H1 (cell line): ENCODE data around the gene GADD45A. TPM values are rescaled to one million over a fixed set of nuclear protein-coding genes. Genes with fewer than 3 reads are reported as not detected.

Experiments
- CTCF ChIA-PET: fragments of 300-600 bp; sonication (Branson Sonifier 250); formaldehyde crosslinking; loops from one replicate; lab custom pipeline; 2021; ENCODE audit not compliant: partially characterized antibody; lab: Charles Lee
- POLR2A ChIA-PET: fragments of 300-600 bp; sonication (Branson Sonifier 250); formaldehyde crosslinking; loops from one replicate; lab custom pipeline; 2021; ENCODE audit warnings: inconsistent platforms; ENCODE audit not compliant: partially characterized antibody; lab: Charles Lee
- DNase-seq, 2 experiments: peaks; one replicate each; pipeline versions ENCODE4 v3.0.0 to v3.0.0-alpha.2; 2010 to 2022; ENCODE audit warnings: low spot score in 2 of 2, low read depth in 1 of 2, mixed read lengths in 1 of 2
- FAIRE-seq: peaks from 2 replicates; lab custom pipeline; 2011; peaks lifted over from hg19 to GRCh38; lab: Jason Lieb, UNC
- H2AFZ ChIP-seq: 2 replicates; pipeline ENCODE4 v1.8.1; 2012; ENCODE audit warnings: low read length, inconsistent platforms
- H2AK5ac ChIP-seq: 2 replicates; pipeline ENCODE4 v1.6.1; 2013; ENCODE audit warnings: low read depth, low read length
- H2BK120ac ChIP-seq: replicated peaks from 2 replicates; pipeline ENCODE3; 2013; ENCODE audit warnings: low read depth, low read length, inconsistent platforms
- H2BK12ac ChIP-seq: 2 replicates; pipeline ENCODE4 v1.6.1; 2013; ENCODE audit warnings: low read depth, low read length
- H2BK15ac ChIP-seq: 2 replicates; pipeline ENCODE4 v1.6.1; 2013; ENCODE audit warnings: low read length
- H2BK20ac ChIP-seq: 2 replicates; pipeline ENCODE4 v1.6.1; 2013; ENCODE audit warnings: low read length
- H2BK5ac ChIP-seq: 2 replicates; pipeline ENCODE4 v1.6.1; 2013; ENCODE audit warnings: low read depth, low read length
- H3K14ac ChIP-seq: 2 replicates; pipeline ENCODE4 v1.6.1; 2013; ENCODE audit warnings: inconsistent platforms; ENCODE audit not compliant: insufficient read length
- H3K18ac ChIP-seq: 2 replicates; pipeline ENCODE4 v1.6.1; 2013; ENCODE audit warnings: low read length; ENCODE audit errors: extremely low read depth
- H3K23ac ChIP-seq: 2 replicates; pipeline ENCODE4 v1.6.1; 2013; ENCODE audit warnings: inconsistent platforms; ENCODE audit not compliant: insufficient read length
- H3K23me2 ChIP-seq: 2 replicates; pipeline ENCODE4 v1.6.1; 2013; ENCODE audit warnings: low read depth, low read length
- H3K27ac ChIP-seq: 2 replicates; pipeline ENCODE4 v1.6.1; 2011; ENCODE audit warnings: low read depth, low read length, inconsistent platforms
- H3K27me3 ChIP-seq, 4 experiments: replicated peaks in 1 of 4; 1 replicate in 1 of 4; 2 replicates in 3 of 4; pipeline versions ENCODE4 v1.6.1 to v1.8.1; 2011 to 2013; ENCODE audit warnings: low read length in 3 of 4, mild to moderate bottlenecking in 3 of 4, inconsistent platforms in 2 of 4, mixed read lengths in 2 of 4, moderate library complexity in 1 of 4; ENCODE audit not compliant: control insufficient read depth in 3 of 4, insufficient read depth in 3 of 4; ENCODE audit errors: extremely low read depth in 1 of 4
- H3K36me3 ChIP-seq, 4 experiments: 2 replicates each; pipeline versions ENCODE4 v1.6.1 to v1.8.1; 2011 to 2013; ENCODE audit warnings: mild to moderate bottlenecking in 4 of 4, low read length in 3 of 4, moderate library complexity in 2 of 4, control low read depth in 1 of 4, inconsistent platforms in 1 of 4; ENCODE audit not compliant: insufficient read depth in 4 of 4, control insufficient read depth in 2 of 4
- H3K4ac ChIP-seq: replicated peaks from 2 replicates; pipeline ENCODE3; 2013; ENCODE audit warnings: low read length, low read depth, mixed read lengths, inconsistent platforms; ENCODE audit not compliant: insufficient read length
- H3K4me1 ChIP-seq, 4 experiments: replicated peaks in 1 of 4; 1 replicate in 1 of 4; 2 replicates in 3 of 4; pipeline versions ENCODE4 v1.6.1 to v1.8.1; 2011 to 2013; ENCODE audit warnings: low read length in 3 of 4, inconsistent platforms in 2 of 4, mixed read lengths in 1 of 4; ENCODE audit not compliant: insufficient read depth in 4 of 4, control insufficient read depth in 3 of 4
- H3K4me2 ChIP-seq, 2 experiments: 2 replicates each; pipeline versions ENCODE4 v1.6.1 to v1.8.1; 2011 to 2013; ENCODE audit warnings: low read depth in 2 of 2, low read length in 2 of 2, control low read depth in 1 of 2, inconsistent platforms in 1 of 2, mild to moderate bottlenecking in 1 of 2; ENCODE audit not compliant: insufficient read depth in 1 of 2
- H3K4me3 ChIP-seq, 4 experiments: fragments of 200-600, 300-600 bp in 1 of 4; sonication (generic), shearing (Covaris generic), sonication (Bioruptor Twin) in 1 of 4; 2 replicates each; pipeline versions ENCODE4 v1.5.1 to v1.8.1; 2011 to 2016; ENCODE audit warnings: low read length in 4 of 4, low read depth in 3 of 4, control low read depth in 2 of 4, inconsistent platforms in 2 of 4, mild to moderate bottlenecking in 2 of 4, mixed read lengths in 1 of 4, moderate library complexity in 1 of 4; ENCODE audit not compliant: insufficient read depth in 2 of 4; ENCODE audit errors: extremely low read depth in 1 of 4
- H3K56ac ChIP-seq: replicated peaks from 2 replicates; pipeline ENCODE3; 2013; ENCODE audit warnings: low read depth, mild to moderate bottlenecking, mixed read lengths, low read length, inconsistent platforms; ENCODE audit not compliant: insufficient read length
- H3K79me1 ChIP-seq: 2 replicates; pipeline ENCODE4 v1.6.1; 2013; ENCODE audit warnings: low read depth, low read length, control low read depth
- H3K79me2 ChIP-seq, 2 experiments: 2 replicates each; pipeline versions ENCODE4 v1.6.1 to v1.8.1; 2012 to 2013; ENCODE audit warnings: low read length in 2 of 2, mild to moderate bottlenecking in 2 of 2, inconsistent platforms in 1 of 2; ENCODE audit not compliant: insufficient read depth in 2 of 2, control insufficient read depth in 1 of 2
- H3K9ac ChIP-seq, 4 experiments: replicated peaks in 1 of 4; 1 replicate in 1 of 4; 2 replicates in 3 of 4; pipeline versions ENCODE4 v1.6.1 to v1.8.1; 2011 to 2013; ENCODE audit warnings: low read depth in 3 of 4, low read length in 3 of 4, control low read depth in 2 of 4, mild to moderate bottlenecking in 2 of 4, moderate library complexity in 2 of 4, inconsistent platforms in 1 of 4; ENCODE audit errors: extremely low read depth in 1 of 4
- H3K9me3 ChIP-seq, 2 experiments: 2 replicates each; pipeline versions ENCODE4 v1.6.1 to v1.8.1; 2012 to 2013; ENCODE audit warnings: mild to moderate bottlenecking in 2 of 2, moderate library complexity in 2 of 2, control low read depth in 1 of 2, inconsistent platforms in 1 of 2, low read depth in 1 of 2, low read length in 1 of 2, mixed read lengths in 1 of 2; ENCODE audit not compliant: insufficient read depth in 2 of 2
- H4K20me1 ChIP-seq, 2 experiments: replicated peaks in 1 of 2; 2 replicates each; pipeline versions ENCODE3 to v1.8.1; 2011 to 2013; ENCODE audit warnings: inconsistent platforms in 2 of 2, low read length in 2 of 2, mild to moderate bottlenecking in 1 of 2; ENCODE audit not compliant: insufficient read depth in 2 of 2, control insufficient read depth in 1 of 2
- H4K5ac ChIP-seq: 2 replicates; pipeline ENCODE4 v1.6.1; 2013; ENCODE audit warnings: low read length, low read depth, mixed read lengths, inconsistent platforms; ENCODE audit not compliant: insufficient read length
- H4K8ac ChIP-seq: 2 replicates; pipeline ENCODE4 v1.8.0; 2013; ENCODE audit warnings: mild to moderate bottlenecking, moderate library complexity, low read length, inconsistent platforms; ENCODE audit not compliant: insufficient read depth; ENCODE audit errors: extremely low read depth
- H4K91ac ChIP-seq: replicated peaks from 2 replicates; pipeline ENCODE3; 2013; ENCODE audit warnings: low read length, mixed read lengths, inconsistent platforms; ENCODE audit not compliant: insufficient read length
- ASH2L ChIP-seq: fragments of 200-600, 300-600 bp; sonication (generic); IDR thresholded peaks from one replicate; pipeline ENCODE4 v1.7.1; 2017; ENCODE audit warnings: low read length
- ATF2 ChIP-seq: IDR thresholded peaks from 2 replicates; pipeline ENCODE4 v1.6.1; 2012; ENCODE audit warnings: low read length, inconsistent platforms
- CBX8 ChIP-seq: fragments of 300-800, 300-1000 bp; sonication (generic); IDR thresholded peaks from 2 replicates; pipeline ENCODE4 v1.7.1; 2016; ENCODE audit warnings: low read depth, low read length, borderline replicate concordance
- CEBPB ChIP-seq: IDR thresholded peaks from 2 replicates; pipeline ENCODE4 v1.6.1; 2012; ENCODE audit warnings: low read depth, low read length
- CREB1 ChIP-seq: IDR thresholded peaks from 2 replicates; pipeline ENCODE4 v1.6.1; 2012; ENCODE audit warnings: inconsistent platforms
- EP300 ChIP-seq, 2 experiments: IDR thresholded peaks; 1 replicate in 1 of 2; 2 replicates in 1 of 2; pipeline ENCODE4 v1.6.1; 2011 to 2012; ENCODE audit warnings: low read depth in 2 of 2, low read length in 2 of 2, mild to moderate bottlenecking in 2 of 2, borderline replicate concordance in 1 of 2, inconsistent platforms in 1 of 2, moderate library complexity in 1 of 2
- HDAC6 ChIP-seq: IDR thresholded peaks from one replicate; pipeline ENCODE4 v1.7.1; 2012; ENCODE audit warnings: low read depth, mild to moderate bottlenecking, inconsistent platforms, low read length, moderate library complexity
- KDM1A ChIP-seq: fragments of 200-600, 300-600 bp; sonication (generic); IDR thresholded peaks from 2 replicates; pipeline ENCODE4 v1.7.1; 2016; ENCODE audit warnings: mild to moderate bottlenecking, low read length, borderline replicate concordance
- MAFK ChIP-seq: IDR thresholded peaks from 2 replicates; pipeline ENCODE4 v1.6.1; 2012; ENCODE audit warnings: low read depth, mild to moderate bottlenecking, improper control_type of control experiment, low read length
- RAD21 ChIP-seq, 2 experiments: IDR thresholded peaks in 1 of 2; conservative IDR thresholded peaks in 1 of 2; 2 replicates each; pipeline ENCODE4 v1.6.1; 2011; ENCODE audit warnings: low read depth in 2 of 2, low read length in 2 of 2, improper control_type of control experiment in 1 of 2, inconsistent platforms in 1 of 2, mild to moderate bottlenecking in 1 of 2, moderate library complexity in 1 of 2
- SIRT6 ChIP-seq: IDR thresholded peaks from one replicate; pipeline ENCODE4 v1.7.1; 2012; ENCODE audit warnings: low read length, inconsistent platforms
- SIX5 ChIP-seq: IDR thresholded peaks from 2 replicates; pipeline ENCODE4 v1.6.1; 2011; ENCODE audit warnings: mild to moderate bottlenecking, low read depth, low read length
- SUZ12 ChIP-seq: fragments of 200-600 bp; sonication (generic); IDR thresholded peaks from 2 replicates; pipeline ENCODE4 v1.6.1; 2012; ENCODE audit warnings: mild to moderate bottlenecking, inconsistent platforms, low read length, moderate library complexity, mixed read lengths
- ZNF274 ChIP-seq: IDR thresholded peaks from 2 replicates; pipeline ENCODE4 v1.7.0; 2012; ENCODE audit warnings: low read length, borderline replicate concordance; ENCODE audit errors: extremely low read depth
- polyA plus RNA-seq, 7 experiments: library from polyadenylated mRNA; depleted of rRNA in 3 of 7; stranded (reverse) in 5 of 7; unstranded in 2 of 7; fragments of >200 nt in 5 of 7; fragments of 200-250 nt in 2 of 7; gene quantifications; 1 replicate in 5 of 7; 2 replicates in 1 of 7; 4 replicates in 1 of 7; pipeline versions ENCODE4 v1.2.1 to v1.2.3, GENCODE V29; 2011 to 2013; ENCODE audit warnings: missing spikeins in 2 of 7, mixed read lengths in 2 of 7
- total RNA-seq: library from RNA; stranded (reverse); fragmentation: NEBNext Ultra II Directional; extraction: Animal tissue kit (Norgen Biotek cat#: 25700); gene quantifications from 2 replicates; pipeline ENCODE4 v1.2.1, GENCODE V29; 2021

The GADD45A gene
- total and polyA plus RNA-seq, 2 of the 8 experiments (the other 6 are each of a cell fraction or from before 2014, with no cell fraction given), result 7.6 to 15.6 TPM

DNA sequence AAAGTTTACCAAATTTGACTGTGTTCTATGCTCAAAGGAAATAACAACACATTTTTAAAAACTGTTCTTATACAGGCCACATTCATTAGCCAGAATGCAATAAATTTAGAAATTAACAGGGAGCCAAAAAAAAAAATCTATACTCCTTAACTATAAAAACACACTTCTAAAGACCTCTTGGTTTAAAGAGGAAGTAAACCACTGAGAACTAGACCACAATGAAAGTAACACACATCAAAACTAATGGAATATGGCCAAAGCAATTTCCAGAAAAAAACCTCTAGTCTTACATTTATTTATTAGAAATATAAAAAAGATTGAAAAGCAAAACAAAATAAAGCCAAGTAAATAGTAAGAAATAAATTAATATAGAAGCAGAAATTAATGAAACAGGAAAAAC lies 48.9 kb upstream of the GADD45A start:
- no peak overlapping the region for H2BK15ac ChIP-seq
- no peak overlapping the region for H2AK5ac ChIP-seq
- H2BK12ac ChIP-seq, result no peak overlapping the region
- no peak overlapping the region for H3K23ac ChIP-seq
- no peak overlapping the region for H3K4ac ChIP-seq
- H4K20me1 ChIP-seq, result no peaks in the 10 kb centered on the region
- no peak overlapping the region for H4K91ac ChIP-seq
- H3K56ac ChIP-seq, result no peak overlapping the region
- no peaks in the 10 kb centered on the region for H3K36me3 ChIP-seq
- H4K5ac ChIP-seq, result no peak overlapping the region
- H2BK20ac ChIP-seq, result no peak overlapping the region
- H3K27ac ChIP-seq, result no peak overlapping the region
- DNase-seq, result no peak
- no peak overlapping the region for H2AFZ ChIP-seq
- H3K23me2 ChIP-seq, result no peaks in the 10 kb centered on the region; the same call in 1 of the 2 replicates
- no peak overlapping the region for H3K4me2 ChIP-seq
- H2BK5ac ChIP-seq, result no peak overlapping the region
- no peak for FAIRE-seq
- no peak overlapping the region for H3K14ac ChIP-seq
- H3K9ac ChIP-seq, result no peak overlapping the region
- H3K79me2 ChIP-seq, result no peaks in the 10 kb centered on the region
- no peaks in the 10 kb centered on the region; a peak in 1 of 7 replicates for H3K4me1 ChIP-seq
- H2BK120ac ChIP-seq, result no peak overlapping the region
- no peaks in the 10 kb centered on the region for H3K9me3 ChIP-seq
- H3K18ac ChIP-seq, result no peak overlapping the region
- H4K8ac ChIP-seq, result no peak overlapping the region
- CTCF ChIA-PET, result interaction anchor here (1.2 kb wide), 1 partner anchor 79 kb away, joined by 3 read pairs; no protein-coding TSS in a partner anchor
- no peaks in the 10 kb centered on the region for H3K79me1 ChIP-seq
- no peak overlapping the region for H3K4me3 ChIP-seq
- POLR2A ChIA-PET, result no interaction called here
- H3K27me3 ChIP-seq, result no peaks in the 10 kb centered on the region
- TF ChIP-seq SIX5 (no peak), CREB1 (no peak), ATF2 (no peak), RAD21 (IDR thresholded peaks at IDR 0.05 in 1 of 2, conservative IDR thresholded peaks at IDR 0.05 in 1 of 2; ENCODE audit: low read depth in 2 of 2, low read length in 2 of 2) (no peak), CEBPB (no peak), KDM1A (no peak), EP300 (IDR thresholded peaks at IDR 0.05; ENCODE audit: borderline replicate concordance in 1 of 2, low read depth in 2 of 2, low read length in 2 of 2) (no peak), ASH2L (no peak), SUZ12 (no peak), HDAC6 (no peak), SIRT6 (no peak), MAFK (no peak), CBX8 (no peak), ZNF274 (no peak)
